ENCODE results near the gene CDC23. TPM values are rescaled to one million over a fixed set of nuclear protein-coding genes. Genes with fewer than 3 reads are reported as not detected.
"Not testable (repeated sequence)": the region's sequence is repeated elsewhere in the genome, so short reads cannot be mapped to it uniquely, and the experiment has no call there.

Gene CDC23
- total RNA-seq, 3 donors from 2014 or later = 15.0 to 31.3 (median 22.0) TPM

DNA sequence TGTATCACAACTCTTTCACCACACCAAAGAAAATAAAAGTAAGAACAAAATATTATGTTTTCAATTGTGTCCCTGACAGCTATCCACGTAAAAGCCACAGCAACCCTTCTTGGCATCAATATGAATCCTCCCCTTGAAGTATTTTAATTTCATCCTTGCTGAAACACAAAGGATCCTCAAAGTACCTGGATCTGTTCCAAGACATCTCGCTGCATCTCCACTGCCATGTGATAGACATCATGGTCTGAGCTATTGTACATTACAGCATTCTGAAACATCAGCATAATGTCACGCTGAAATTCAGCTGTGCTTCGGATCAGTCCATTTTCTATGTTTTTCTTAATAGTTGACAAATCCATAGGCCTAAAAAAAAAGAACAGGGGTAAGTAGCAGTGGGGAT, 52.4 kb downstream of the CDC23 start:
- Histone ChIP-seq H3K9me3 (no peaks in the 10 kb centered on the region), H3K4me1 (no peaks in the 10 kb centered on the region), H3K4me3 (no peak overlapping the region), H3K27ac (no peak overlapping the region), H3K36me3 (peaks cover 43% of the 10 kb centered on the region), H3K27me3 (no peaks in the 10 kb centered on the region)
- intact Hi-C loops (cut with DNase I; ENCODE audit: low total_unique reads) = no loop called here
- TF ChIP-seq POLR2A (IDR thresholded peaks at IDR 0.05) = no peak
- DNase-seq (ENCODE audit: low spot score in 2 of 2) = no peak

DNA sequence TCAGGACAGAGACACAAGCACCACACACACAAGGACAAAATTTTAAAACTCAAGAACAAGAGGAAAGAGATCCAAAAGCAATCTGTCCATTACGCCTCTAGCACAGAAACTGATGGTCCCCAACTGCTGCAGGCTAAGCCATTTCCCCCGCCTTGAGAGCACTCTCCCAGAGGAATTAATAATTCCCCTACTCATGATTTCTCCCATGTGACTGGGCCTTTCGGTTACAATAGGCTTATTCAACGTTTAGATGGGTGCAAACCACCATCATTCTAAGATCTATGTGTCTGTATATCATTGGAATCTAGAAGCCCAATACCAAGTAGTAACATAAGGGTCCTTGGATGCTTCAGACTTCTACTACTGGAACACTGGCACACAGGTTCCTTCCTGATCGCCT, 53.5 kb downstream of the CDC23 start:
- TF ChIP-seq, protein P1, sequence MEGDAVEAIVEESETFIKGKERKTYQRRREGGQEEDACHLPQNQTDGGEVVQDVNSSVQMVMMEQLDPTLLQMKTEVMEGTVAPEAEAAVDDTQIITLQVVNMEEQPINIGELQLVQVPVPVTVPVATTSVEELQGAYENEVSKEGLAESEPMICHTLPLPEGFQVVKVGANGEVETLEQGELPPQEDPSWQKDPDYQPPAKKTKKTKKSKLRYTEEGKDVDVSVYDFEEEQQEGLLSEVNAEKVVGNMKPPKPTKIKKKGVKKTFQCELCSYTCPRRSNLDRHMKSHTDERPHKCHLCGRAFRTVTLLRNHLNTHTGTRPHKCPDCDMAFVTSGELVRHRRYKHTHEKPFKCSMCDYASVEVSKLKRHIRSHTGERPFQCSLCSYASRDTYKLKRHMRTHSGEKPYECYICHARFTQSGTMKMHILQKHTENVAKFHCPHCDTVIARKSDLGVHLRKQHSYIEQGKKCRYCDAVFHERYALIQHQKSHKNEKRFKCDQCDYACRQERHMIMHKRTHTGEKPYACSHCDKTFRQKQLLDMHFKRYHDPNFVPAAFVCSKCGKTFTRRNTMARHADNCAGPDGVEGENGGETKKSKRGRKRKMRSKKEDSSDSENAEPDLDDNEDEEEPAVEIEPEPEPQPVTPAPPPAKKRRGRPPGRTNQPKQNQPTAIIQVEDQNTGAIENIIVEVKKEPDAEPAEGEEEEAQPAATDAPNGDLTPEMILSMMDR (IDR thresholded peaks at IDR 0.05) = no peak
- no peak for TF ChIP-seq POLR2AphosphoS5 (IDR thresholded peaks at IDR 0.05)
- no peak for TF ChIP-seq POLR2A (IDR thresholded peaks at IDR 0.05)
- no peak for DNase-seq (ENCODE audit: low spot score in 2 of 2)

DNA sequence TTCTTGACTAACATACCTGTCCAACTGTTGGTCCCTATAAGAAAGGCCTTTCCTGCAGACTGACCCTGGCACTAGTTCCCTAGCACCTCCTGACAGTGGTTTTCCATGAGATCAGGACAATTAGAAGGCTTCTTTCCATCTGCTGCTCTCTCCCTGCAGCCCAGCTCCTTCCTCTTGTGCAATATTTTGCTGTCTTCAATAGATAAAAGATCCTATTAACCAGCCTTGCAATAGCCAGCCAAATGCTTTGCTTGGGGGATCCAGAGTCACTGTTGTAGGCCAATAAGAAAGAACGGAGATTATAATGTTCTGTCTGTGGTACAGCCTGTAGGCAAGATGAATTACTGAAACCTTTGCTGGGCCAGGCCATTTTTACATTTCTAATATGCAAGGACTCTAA, 55.5 kb downstream of the CDC23 start:
- Histone ChIP-seq H3K27me3 (no peaks in the 10 kb centered on the region), H3K4me3 (no peak overlapping the region), H3K27ac (no peak overlapping the region), H3K36me3 (peaks cover 23% of the 10 kb centered on the region), H3K9me3 (no peaks in the 10 kb centered on the region), H3K4me1 (no peaks in the 10 kb centered on the region)
- no peak for DNase-seq (ENCODE audit: low spot score in 2 of 2)
- intact Hi-C loops (cut with DNase I; ENCODE audit: low total_unique reads) = no loop called here
- TF ChIP-seq POLR2A (IDR thresholded peaks at IDR 0.05) (no peak), POLR2AphosphoS5 (IDR thresholded peaks at IDR 0.05) (no peak)
- TF ChIP-seq, protein P1 (IDR thresholded peaks at IDR 0.05) = no peak

More for the DNA sequence above, 53.5 kb downstream of the CDC23 start:
- Histone ChIP-seq H3K36me3 (peaks cover 34% of the 10 kb centered on the region), H3K9me3 (no peaks in the 10 kb centered on the region), H3K4me3 (no peak overlapping the region), H3K27me3 (no peaks in the 10 kb centered on the region), H3K4me1 (no peaks in the 10 kb centered on the region), H3K27ac (no peak overlapping the region)
- intact Hi-C loops (cut with DNase I; ENCODE audit: low total_unique reads) = no loop called here

DNA sequence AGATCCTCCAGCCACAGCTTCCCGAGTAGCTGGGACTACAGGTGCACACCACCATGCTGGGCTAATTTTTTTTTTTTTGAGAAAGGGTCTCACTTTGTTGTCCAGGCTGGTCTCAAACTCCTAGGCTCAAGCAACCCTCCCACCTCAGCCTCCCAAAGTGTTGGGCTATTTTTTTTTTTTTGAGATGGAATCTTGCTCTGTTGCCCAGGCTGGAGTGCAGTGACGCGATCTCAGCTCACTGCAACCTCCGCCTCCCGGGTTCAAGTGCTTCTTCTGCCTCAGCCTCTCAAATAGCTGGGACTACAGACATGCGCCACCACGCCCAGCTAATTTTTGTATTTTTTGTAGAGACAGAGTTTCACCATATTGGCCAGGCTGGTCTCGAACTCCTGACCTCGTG, 57.1 kb downstream of the CDC23 start:
- H3K36me3 ChIP-seq = not testable (repeated sequence)

DNA sequence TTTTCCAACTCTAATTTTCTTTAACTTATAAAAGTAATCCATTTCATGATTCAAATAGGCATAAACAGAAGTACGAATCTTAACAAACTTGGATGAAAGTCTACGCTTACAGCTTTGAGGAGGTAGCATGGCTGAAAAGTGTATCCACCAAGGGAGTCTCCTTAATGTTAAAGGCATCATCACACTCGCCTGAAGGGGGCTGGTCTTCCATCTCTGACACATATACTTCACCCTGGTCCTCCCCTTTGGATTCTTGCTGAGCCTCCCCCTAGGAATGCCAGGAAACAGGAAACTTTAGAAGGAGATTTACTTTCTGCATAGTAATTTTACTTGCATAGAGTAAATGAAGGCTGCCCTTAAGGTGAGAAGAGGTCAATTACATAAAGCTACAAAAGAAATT, 63.6 kb downstream of the CDC23 start:
- no peak for DNase-seq (ENCODE audit: low spot score in 2 of 2)
- no peak overlapping the region for H3K4me3 ChIP-seq
- intact Hi-C loops (cut with DNase I; ENCODE audit: low total_unique reads) = no loop called here

More for the DNA sequence above, 57.1 kb downstream of the CDC23 start:
- H3K9me3 ChIP-seq; DNase-seq (ENCODE audit: low spot score in 2 of 2); H3K4me3 ChIP-seq; H3K4me1 ChIP-seq; intact Hi-C loops (cut with DNase I; ENCODE audit: low total_unique reads); H3K27ac ChIP-seq; H3K27me3 ChIP-seq: not testable (repeated sequence)

DNA sequence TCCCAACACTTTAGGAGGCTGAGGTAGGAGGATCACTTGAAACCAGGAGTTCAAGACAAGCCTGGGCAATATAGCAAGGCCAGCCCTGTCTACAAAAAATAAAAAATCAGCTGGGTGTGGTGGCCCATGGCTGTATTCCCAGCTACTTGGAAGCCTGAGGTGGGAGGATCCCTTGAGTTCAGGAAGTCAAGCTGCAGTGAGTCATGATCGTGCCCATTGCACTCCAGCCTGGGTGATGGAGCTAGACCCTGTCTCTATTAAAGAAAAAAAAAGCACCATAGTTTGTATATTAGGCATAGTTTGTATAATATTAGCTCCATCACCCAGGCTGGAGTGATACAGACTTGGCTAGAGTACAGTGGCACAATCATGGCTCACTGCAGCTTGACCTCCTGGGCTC, 64.3 kb downstream of the CDC23 start:
- Histone ChIP-seq H3K4me3 (no peak overlapping the region), H3K9me3 (no peaks in the 10 kb centered on the region), H3K27ac (no peak overlapping the region), H3K27me3 (no peaks in the 10 kb centered on the region), H3K4me1 (no peaks in the 10 kb centered on the region), H3K36me3 (no peaks in the 10 kb centered on the region)
- no peak for TF ChIP-seq POLR2AphosphoS5 (IDR thresholded peaks at IDR 0.05)
- TF ChIP-seq, protein P1 (IDR thresholded peaks at IDR 0.05) = no peak
- no peak for TF ChIP-seq POLR2A (IDR thresholded peaks at IDR 0.05)
- intact Hi-C loops (cut with DNase I; ENCODE audit: low total_unique reads) = no loop called here
- no peak for DNase-seq (ENCODE audit: low spot score in 2 of 2)

More for the DNA sequence above, 63.6 kb downstream of the CDC23 start:
- Histone ChIP-seq H3K27me3 (no peaks in the 10 kb centered on the region), H3K4me1 (no peaks in the 10 kb centered on the region), H3K9me3 (no peaks in the 10 kb centered on the region), H3K36me3 (no peaks in the 10 kb centered on the region), H3K27ac (no peak overlapping the region)
- TF ChIP-seq, protein P1 (IDR thresholded peaks at IDR 0.05) = no peak
- TF ChIP-seq POLR2A (IDR thresholded peaks at IDR 0.05) = no peak
- no peak for TF ChIP-seq POLR2AphosphoS5 (IDR thresholded peaks at IDR 0.05)

DNA sequence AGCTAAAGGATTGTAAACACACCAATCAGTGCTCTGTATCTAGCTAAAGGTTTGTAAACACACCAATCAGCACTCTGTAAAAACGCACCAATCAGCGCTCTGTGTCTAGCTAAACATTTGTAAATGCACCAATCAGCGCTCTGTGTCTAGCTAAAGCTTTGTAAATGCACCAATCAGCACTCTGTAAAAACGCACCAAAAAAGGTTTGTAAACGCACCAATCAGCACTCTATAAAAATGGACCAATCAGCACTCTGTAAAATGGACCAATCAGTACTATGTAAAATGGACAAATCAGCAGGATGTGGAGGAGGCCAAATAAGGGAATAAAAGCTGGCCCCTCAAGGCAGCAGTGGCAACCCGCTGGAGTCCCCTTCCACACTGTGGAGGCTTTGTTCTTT, 69.5 kb downstream of the CDC23 start:
- H3K36me3 ChIP-seq; H3K4me3 ChIP-seq; H3K4me1 ChIP-seq; H3K27me3 ChIP-seq; H3K9me3 ChIP-seq; DNase-seq (ENCODE audit: low spot score in 2 of 2); H3K27ac ChIP-seq; intact Hi-C loops (cut with DNase I; ENCODE audit: low total_unique reads): not testable (repeated sequence)

All from breast epithelium (tissue), 4 donors.